Colon (tissue), 2 donors: ENCODE measurements around the gene ATP2B2.

ENCODE experiments used
- FAIRE-seq: peaks from 2 replicates; lab custom pipeline; 2012; peaks lifted over from hg19 to GRCh38; lab: Jason Lieb, UNC
- donor health status: control.
- donor health status: control.

Gene ATP2B2

GRCh38 chr3:10294030-10294586 lies 211.3 kb downstream of the ATP2B2 start:
- no peak for FAIRE-seq

DNA sequence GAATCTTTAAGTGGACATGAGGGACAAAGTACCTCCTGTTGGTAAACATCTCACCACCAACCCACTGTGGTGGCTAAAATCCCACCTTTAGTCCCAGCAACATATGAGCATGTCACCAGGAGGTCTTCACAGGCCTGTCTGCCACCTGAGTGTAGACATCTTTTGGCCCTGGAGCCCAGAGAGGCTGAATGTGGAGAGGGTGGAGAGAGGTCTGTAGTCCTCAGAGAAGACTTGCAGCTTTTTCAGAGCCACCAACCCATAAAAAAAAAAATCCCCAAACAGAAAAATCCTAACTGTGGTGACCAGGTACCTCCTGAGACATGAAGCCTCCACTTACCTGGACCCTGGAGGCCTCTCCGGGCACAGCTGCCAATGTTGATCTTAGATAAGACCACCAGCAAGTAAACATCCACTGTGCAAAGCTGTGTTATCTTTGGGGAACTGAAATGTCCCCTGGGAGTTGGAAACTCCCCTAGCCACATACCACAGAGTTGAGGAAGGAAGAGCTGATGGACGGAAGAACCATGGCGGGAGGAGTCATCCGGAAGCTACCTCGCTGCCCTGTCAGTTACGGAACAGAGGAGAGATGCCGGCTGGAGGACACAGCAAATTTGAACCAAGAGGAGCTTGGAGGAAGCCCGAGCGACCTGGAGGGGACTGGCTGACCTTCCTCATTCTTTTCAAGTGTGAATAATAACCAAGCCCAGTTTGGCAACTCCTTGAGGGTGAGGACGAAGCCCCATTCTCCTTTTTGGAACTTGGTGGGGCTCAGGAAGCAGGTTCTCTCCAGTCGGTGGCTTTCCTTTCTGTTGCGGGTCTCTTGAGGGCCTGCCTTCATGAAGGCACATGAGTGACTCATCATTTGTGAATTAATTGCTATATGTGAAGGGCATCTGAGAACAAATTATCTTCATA lies 212.6 kb downstream of the ATP2B2 start, which contains the start of gene GHRL:
Gene GHRL, minus strand, starts transcription at position 443 of the 915 bp plus-strand sequence. CDS start 2,767 bp downstream, outside the sequence.
- no peak for FAIRE-seq

GRCh38 chr3:10291641-10292040 lies 213.7 kb downstream of the ATP2B2 start:
- FAIRE-seq, result no peak

DNA sequence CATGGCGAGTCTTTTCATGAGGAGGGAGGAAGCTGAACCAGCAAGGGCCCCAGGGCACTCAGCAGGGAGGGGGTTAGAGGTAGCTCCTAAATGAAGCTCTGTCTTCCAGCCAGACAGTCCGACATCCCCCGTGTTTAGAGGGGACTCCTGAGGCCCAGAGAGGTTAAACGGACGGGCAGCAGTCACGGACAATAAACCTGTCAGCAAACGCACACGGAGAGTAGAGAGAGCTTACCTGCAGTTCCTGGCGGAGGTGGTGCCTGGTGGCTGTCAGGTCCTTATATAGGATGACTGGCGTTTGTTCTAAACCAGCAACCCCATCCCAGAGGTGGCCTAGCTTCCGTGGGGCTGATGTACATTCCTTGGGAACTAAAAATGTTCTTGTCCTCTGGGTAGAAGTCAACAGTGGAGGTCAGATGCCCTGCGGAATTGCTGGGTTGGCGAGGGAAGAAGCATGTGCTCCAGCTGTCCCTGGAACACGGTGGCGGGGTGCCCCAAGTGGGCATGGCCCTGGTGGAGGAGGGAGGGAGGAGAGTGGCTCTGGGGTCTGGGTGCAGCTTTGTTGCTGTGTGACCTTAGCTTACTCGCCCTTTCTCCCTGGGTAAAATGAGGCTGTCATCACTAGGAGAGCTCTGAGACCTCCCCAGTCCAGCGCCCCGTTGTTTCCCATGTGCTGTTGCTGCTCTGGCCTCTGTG lies 214.8 kb downstream of the ATP2B2 start:
- no peak for FAIRE-seq

- no peak for FAIRE-seq
Observed at GRCh38 chr3:10289787-10290355, 215.5 kb downstream of the ATP2B2 start.

- no peak for FAIRE-seq
Observed at GRCh38 chr3:10289077-10289476, 216.3 kb downstream of the ATP2B2 start.

- no peak for FAIRE-seq
Observed at GRCh38 chr3:10288575-10288960, 216.8 kb downstream of the ATP2B2 start.

GRCh38 chr3:10287936-10288574 lies 217.3 kb downstream of the ATP2B2 start:
- FAIRE-seq, result no peak

- FAIRE-seq, result no peak
Observed at GRCh38 chr3:10286596-10287295, 218.6 kb downstream of the ATP2B2 start.

DNA sequence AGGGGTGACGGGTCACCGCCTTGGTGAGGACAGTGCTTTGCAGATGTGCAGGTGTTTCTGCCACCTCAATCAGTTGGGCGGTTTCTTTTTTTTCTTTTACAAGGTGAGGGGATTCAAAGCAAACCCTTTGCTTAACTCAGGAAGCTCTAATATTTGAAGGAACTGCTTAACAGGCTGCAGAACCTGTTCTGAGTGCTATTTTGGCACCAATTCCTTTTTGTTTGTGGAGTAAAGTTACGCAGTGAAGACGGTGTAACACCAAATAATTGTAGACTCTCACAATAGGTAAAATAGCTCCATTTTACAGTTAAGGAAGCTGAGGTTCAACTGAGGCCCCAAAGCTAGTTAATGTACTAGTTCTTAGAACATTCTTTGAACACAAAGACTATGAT lies 219.3 kb downstream of the ATP2B2 start:
- no peak for FAIRE-seq

DNA sequence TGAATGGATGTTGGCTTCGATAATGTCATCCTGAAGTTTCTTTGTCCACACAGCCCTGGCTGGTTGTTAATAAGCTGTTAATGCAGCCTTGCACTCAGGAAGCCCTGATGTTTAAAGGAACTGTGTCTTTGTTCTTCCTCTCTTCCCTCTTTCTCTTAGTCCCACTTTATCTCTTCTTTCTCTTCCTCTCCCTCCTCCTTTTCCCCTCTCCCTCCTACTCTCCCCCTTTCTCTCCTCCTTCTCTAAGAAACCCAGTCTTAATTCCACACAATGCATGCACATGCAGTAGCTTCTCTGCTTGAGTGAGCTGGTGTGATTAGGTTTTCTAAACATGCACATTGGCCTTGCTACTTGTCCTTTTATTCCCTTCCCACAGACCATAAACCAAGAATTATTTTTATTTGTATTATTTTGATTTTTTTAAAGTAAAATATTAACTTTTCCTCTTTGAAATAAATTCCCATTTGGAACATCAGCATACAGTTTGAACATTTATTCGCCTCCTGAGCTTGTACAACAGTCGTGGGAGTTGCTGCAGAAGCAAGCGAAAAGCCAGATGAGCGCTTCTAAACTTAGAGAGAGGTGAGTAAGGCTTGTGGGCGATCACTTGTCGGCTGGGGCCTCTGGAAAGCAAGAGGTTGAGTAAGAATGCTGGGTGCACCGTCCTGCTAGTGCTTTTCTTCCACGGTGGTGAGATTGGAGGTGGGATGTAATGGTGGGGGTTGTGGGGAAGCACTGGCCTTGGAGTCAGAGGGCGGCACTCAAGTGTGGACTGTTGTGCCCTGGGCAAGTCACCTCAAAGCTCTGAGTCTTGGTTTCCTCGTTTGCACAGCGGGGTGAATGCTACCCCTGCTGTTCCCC lies 219.9 kb downstream of the ATP2B2 start:
- FAIRE-seq, result no peak

- FAIRE-seq, result no peak
Observed at GRCh38 chr3:10284496-10284895, 220.9 kb downstream of the ATP2B2 start.

GRCh38 chr3:10283638-10284037 lies 221.7 kb downstream of the ATP2B2 start:
- FAIRE-seq, result no peak

GRCh38 chr3:10281951-10282350 lies 223.4 kb downstream of the ATP2B2 start:
- no peak for FAIRE-seq

- no peak for FAIRE-seq
Observed at GRCh38 chr3:10280571-10280970, 224.8 kb downstream of the ATP2B2 start.

GRCh38 chr3:10280177-10280529 lies 225.2 kb downstream of the ATP2B2 start:
- FAIRE-seq, result no peak

- no peak for FAIRE-seq
Observed at GRCh38 chr3:10279384-10280176, 225.8 kb downstream of the ATP2B2 start.

GRCh38 chr3:10278501-10278900 lies 226.9 kb downstream of the ATP2B2 start:
- no peak for FAIRE-seq

DNA sequence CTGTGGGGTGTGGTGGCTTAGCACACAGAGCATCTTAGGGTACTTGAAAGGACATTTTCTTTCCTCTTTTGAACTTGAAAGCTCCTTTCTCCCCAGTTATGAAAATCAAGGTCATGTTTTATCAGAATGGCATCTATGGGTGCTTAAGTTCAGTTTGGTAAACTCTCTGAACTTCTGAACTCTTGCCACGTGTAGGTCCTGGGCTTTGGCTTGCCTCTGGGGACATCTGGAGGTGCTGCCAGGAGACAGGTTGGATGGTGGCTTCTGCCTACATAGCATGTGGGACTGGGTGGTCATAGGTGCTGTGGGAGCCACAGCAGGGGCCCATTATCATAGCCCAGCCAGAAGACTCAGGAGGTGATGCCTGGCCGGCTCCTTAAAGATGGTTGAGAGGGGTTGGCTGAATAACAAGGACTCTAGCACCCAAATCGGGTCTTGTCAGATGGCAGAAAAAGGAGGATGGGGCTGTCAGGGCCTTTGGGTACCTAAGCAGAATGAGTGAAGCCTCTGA lies 228.2 kb downstream of the ATP2B2 start:
- no peak for FAIRE-seq

DNA sequence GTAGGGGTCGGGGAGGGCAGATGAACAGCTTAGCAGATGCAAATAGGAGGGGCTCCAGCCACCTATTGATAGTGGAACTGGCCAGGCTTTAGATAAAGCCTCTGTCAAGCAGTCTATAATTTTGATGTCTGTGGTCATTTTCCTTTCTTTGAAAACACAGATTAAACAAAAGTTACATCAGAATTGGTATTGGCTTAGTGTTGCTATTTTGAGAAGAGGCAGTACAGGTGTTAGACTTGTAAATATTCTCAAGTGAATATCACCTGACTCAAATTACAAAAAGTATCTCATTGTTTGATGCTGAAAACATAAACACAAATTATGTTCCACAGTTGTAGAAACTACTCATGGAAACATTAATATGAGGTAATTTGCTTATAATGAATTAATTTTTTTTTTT lies 230.8 kb downstream of the ATP2B2 start:
- no peak for FAIRE-seq
